SK-N-MC (cell line): ENCODE measurements around the gene TREML4.

ENCODE experiments used
- EZH2 ChIP-seq: fragments of 200-600 bp; sonication (generic); IDR thresholded peaks from one replicate; pipeline ENCODE4 v1.6.1; 2017; ENCODE audit warnings: antibody characterized with exemption
- POLR2AphosphoS5 ChIP-seq: IDR thresholded peaks from 2 replicates; pipeline ENCODE4 v1.6.1; 2012; ENCODE audit warnings: mild to moderate bottlenecking, low read depth, low read length, borderline replicate concordance

DNA sequence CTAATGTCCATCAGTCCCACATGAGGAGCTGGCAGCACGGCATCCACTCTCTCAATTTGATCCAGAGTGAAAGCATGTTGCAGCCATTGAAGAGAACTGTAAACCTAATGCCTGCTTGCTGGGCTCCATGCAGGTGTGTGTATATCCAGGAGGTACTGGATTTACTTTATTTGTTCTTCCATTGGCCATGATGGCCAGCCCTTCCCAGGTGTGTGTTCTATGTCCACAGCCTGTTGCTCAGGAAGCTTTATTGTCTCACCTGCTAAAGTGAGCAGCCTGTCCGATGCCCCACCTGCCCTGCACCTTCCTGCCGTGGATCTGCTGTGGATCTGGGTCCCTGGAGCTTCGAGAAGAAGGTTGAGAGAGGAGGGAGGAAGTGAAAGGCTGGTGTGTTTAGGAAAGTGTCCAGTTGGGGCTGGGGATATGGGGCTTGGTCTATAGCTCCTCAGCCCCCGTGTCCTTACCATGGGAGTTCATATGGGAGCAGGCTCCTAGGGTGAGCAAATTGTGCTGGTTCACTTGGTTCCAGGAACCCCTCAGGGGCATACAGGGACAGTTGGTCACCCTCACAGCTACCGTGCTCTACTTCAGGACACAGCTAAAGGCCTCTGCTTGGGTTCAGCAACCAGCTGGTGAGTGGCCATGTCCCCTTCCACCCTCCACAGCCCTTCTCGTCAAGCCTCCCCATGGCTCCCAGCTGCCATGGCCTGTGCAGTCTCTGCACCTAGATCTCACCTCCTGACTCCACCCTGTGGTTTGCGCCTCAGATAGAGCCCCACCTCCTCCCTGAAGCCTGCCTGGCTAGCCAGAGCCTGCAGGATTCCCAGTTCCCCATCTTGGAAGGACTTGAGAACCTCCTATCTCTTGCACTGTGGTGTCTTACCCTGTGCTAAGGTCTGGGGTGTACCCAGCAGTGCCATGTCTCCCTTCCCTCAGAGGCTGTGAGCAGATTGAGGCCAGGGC is 39.9 kb upstream of the TREML4 start:
- TF ChIP-seq EZH2, result no peak
- TF ChIP-seq POLR2AphosphoS5, result no peak
